Measurements from ENCODE around the gene LAYN.

Gene LAYN

DNA sequence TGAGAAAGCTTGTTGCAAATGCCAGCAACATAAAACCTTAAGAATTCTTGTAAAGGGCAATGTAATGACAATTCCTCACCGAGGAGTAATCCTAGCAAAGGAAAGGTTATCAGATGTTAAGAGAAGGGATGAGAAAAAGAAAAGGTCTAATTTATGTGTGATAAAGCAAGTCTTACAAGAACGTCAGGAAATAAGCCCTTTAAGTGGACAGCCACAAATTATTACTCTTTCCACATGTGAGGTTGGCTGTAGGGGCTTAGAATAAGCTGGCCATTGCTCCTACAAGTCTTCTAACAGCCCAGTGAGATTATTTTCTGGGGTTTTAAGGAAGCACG, 9.3 kb downstream of the LAYN start:
- H3K36me3 ChIP-seq (ENCODE audit: low read depth), result no peaks in the 10 kb centered on the region
- no peaks in the 10 kb centered on the region for H3K27me3 ChIP-seq (ENCODE audit: insufficient read depth, poor library complexity, severe bottlenecking)
- DNase-seq (ENCODE audit: low spot score), result no peak
- H3K9me3 ChIP-seq (ENCODE audit: severe bottlenecking), result no peaks in the 10 kb centered on the region
- no peak overlapping the region for H3K4me3 ChIP-seq (ENCODE audit: severe bottlenecking)
- no peak overlapping the region for H3K27ac ChIP-seq (ENCODE audit: poor library complexity, severe bottlenecking)
- H3K4me1 ChIP-seq (ENCODE audit: insufficient read depth, poor library complexity, severe bottlenecking), result peaks cover 11% of the 10 kb centered on the region
- ATAC-seq (ENCODE audit: low read depth), result no peak
- TF ChIP-seq, protein P1, sequence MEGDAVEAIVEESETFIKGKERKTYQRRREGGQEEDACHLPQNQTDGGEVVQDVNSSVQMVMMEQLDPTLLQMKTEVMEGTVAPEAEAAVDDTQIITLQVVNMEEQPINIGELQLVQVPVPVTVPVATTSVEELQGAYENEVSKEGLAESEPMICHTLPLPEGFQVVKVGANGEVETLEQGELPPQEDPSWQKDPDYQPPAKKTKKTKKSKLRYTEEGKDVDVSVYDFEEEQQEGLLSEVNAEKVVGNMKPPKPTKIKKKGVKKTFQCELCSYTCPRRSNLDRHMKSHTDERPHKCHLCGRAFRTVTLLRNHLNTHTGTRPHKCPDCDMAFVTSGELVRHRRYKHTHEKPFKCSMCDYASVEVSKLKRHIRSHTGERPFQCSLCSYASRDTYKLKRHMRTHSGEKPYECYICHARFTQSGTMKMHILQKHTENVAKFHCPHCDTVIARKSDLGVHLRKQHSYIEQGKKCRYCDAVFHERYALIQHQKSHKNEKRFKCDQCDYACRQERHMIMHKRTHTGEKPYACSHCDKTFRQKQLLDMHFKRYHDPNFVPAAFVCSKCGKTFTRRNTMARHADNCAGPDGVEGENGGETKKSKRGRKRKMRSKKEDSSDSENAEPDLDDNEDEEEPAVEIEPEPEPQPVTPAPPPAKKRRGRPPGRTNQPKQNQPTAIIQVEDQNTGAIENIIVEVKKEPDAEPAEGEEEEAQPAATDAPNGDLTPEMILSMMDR (IDR thresholded peaks at IDR 0.05; ENCODE audit: poor library complexity, severe bottlenecking), result no peak

DNA sequence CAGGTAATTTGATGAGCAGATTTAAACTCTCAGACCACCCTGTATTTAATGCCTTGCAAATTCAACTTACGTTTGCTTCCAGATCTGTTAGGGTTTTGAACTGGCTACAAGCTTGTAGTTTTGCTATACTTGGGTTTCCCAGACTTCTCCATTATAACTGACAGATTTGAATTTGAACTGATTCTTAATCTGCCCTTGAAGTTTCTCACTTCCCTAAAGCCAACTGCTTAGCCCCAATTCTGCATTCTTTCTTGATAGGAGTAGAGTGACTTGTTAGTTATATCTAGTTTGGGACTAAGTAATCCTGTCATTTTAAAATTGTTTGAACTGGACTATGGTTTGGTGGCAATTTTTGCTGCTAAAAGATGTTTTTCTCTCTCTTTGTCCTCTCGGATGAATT, 9.7 kb downstream of the LAYN start:
- Histone ChIP-seq H3K9me3 (ENCODE audit: severe bottlenecking) (no peaks in the 10 kb centered on the region), H3K27me3 (ENCODE audit: insufficient read depth, poor library complexity, severe bottlenecking) (no peaks in the 10 kb centered on the region), H3K4me1 (ENCODE audit: insufficient read depth, poor library complexity, severe bottlenecking) (peaks cover 16% of the 10 kb centered on the region), H3K36me3 (ENCODE audit: low read depth) (no peaks in the 10 kb centered on the region), H3K27ac (ENCODE audit: poor library complexity, severe bottlenecking) (no peak overlapping the region), H3K4me3 (ENCODE audit: severe bottlenecking) (no peak overlapping the region)
- DNase-seq (ENCODE audit: low spot score), result no peak
- TF ChIP-seq, protein P1 (IDR thresholded peaks at IDR 0.05; ENCODE audit: poor library complexity, severe bottlenecking), result no peak
- ATAC-seq (ENCODE audit: low read depth), result no peak

DNA sequence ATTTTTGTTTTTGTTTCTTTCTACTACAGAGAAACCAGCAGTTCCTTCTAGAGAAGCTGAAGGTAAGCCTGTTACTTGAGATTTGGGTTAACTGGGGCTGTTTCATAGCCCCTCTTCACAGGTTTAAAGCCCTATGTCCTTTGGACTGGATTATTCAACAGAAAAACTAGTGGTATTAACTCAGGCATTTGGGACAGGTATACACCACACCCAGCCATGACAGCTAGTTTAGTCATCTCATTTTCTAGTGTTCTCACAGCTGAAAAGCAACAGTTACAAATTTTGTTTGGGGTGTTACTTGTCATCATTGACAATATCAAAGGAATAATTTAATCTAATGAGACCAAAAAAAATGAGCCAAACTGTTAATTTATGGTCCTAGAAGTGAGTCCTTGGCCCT, 14.0 kb downstream of the LAYN start:
- Histone ChIP-seq H3K4me3 (ENCODE audit: severe bottlenecking) (no peak overlapping the region), H3K27ac (ENCODE audit: poor library complexity, severe bottlenecking) (peak overlapping the region; percentile 90), H3K27me3 (ENCODE audit: insufficient read depth, poor library complexity, severe bottlenecking) (no peaks in the 10 kb centered on the region), H3K4me1 (ENCODE audit: insufficient read depth, poor library complexity, severe bottlenecking) (peaks cover 38% of the 10 kb centered on the region), H3K36me3 (ENCODE audit: low read depth) (no peaks in the 10 kb centered on the region), H3K9me3 (ENCODE audit: severe bottlenecking) (no peaks in the 10 kb centered on the region)
- no peak for DNase-seq (ENCODE audit: low spot score)
- TF ChIP-seq, protein P1 (IDR thresholded peaks at IDR 0.05; ENCODE audit: poor library complexity, severe bottlenecking), result no peak
- ATAC-seq (ENCODE audit: low read depth), result peak; percentile 70

DNA sequence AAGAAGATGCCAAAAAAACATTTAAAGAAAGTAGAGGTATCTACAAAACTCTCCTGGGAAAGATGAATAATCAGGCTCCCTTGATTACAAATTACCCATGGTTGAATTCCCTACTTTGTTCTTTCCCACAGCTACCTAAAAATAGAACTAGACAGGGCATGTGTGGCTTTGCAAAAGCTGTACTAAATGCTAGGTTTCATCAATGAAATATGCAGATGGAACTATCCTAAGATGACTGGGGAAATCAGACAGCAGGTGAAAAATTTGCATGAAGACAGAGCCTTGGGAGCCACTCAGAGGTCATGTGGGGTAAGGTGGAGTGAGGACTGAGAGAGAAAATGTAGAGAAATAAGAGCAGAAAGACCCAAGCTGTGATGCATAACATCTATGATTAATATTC, 14.7 kb downstream of the LAYN start:
- no peaks in the 10 kb centered on the region for H3K27me3 ChIP-seq (ENCODE audit: insufficient read depth, poor library complexity, severe bottlenecking)
- ATAC-seq (ENCODE audit: low read depth) (peak; percentile 63), DNase-seq (ENCODE audit: low spot score) (no peak)
- H3K4me1 ChIP-seq (ENCODE audit: insufficient read depth, poor library complexity, severe bottlenecking), result peaks cover 38% of the 10 kb centered on the region
- TF ChIP-seq, protein P1 (IDR thresholded peaks at IDR 0.05; ENCODE audit: poor library complexity, severe bottlenecking), result peak; percentile 23
- no peaks in the 10 kb centered on the region for H3K36me3 ChIP-seq (ENCODE audit: low read depth)
- H3K9me3 ChIP-seq (ENCODE audit: severe bottlenecking), result no peaks in the 10 kb centered on the region
- no peak overlapping the region for H3K4me3 ChIP-seq (ENCODE audit: severe bottlenecking)
- H3K27ac ChIP-seq (ENCODE audit: poor library complexity, severe bottlenecking), result peak overlapping the region; percentile 90

DNA sequence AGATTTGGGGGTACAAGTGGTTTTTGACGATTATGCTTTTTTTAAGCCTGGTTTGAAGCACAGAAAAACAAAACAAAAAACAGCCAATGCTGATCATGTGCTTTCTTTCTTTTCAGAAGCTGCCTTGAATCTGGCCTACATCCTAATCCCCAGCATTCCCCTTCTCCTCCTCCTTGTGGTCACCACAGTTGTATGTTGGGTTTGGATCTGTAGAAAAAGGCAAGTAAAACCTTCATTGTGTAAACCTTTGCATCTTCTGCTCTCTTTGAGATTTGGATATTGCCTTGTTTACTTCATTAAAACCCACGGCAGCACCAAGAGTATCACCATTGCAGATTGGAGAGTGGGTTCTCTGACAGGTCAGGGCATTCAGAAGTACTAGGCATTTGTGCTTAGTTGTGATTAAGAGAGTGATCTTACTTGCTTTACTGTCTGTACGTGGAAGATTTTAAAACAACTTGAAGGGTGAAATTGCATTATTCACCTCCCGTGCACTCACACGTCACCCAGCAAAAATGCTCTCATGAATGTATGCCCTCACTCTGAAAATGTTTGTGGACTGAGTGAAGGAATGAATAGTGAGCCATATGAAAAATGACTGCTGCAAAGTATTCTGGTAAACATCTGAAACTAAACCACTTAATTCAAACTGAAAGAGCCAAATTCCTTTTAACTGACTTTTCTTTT, 17.0 kb downstream of the LAYN start:
- Histone ChIP-seq H3K9me3 (ENCODE audit: severe bottlenecking) (no peaks in the 10 kb centered on the region), H3K27ac (ENCODE audit: poor library complexity, severe bottlenecking) (peak overlapping the region; percentile 90), H3K27me3 (ENCODE audit: insufficient read depth, poor library complexity, severe bottlenecking) (no peaks in the 10 kb centered on the region), H3K36me3 (ENCODE audit: low read depth) (no peaks in the 10 kb centered on the region), H3K4me3 (ENCODE audit: severe bottlenecking) (no peak overlapping the region), H3K4me1 (ENCODE audit: insufficient read depth, poor library complexity, severe bottlenecking) (peaks cover 51% of the 10 kb centered on the region)
- DNase-seq (ENCODE audit: low spot score) (no peak), ATAC-seq (ENCODE audit: low read depth) (peak; percentile 71)
- TF ChIP-seq, protein P1 (IDR thresholded peaks at IDR 0.05; ENCODE audit: poor library complexity, severe bottlenecking), result no peak
